GM19240 (cell line): ENCODE data around the gene SPTBN4.
"Not testable (repeated sequence)": the region's sequence is repeated elsewhere in the genome, so short reads cannot be mapped to it uniquely, and the experiment has no call there.

Experiments used
- DNase-seq: peaks from one replicate; pipeline ENCODE4 v3.0.0; 2011; ENCODE audit warnings: low spot score; ENCODE audit not compliant: insufficient read length

Gene SPTBN4

DNA sequence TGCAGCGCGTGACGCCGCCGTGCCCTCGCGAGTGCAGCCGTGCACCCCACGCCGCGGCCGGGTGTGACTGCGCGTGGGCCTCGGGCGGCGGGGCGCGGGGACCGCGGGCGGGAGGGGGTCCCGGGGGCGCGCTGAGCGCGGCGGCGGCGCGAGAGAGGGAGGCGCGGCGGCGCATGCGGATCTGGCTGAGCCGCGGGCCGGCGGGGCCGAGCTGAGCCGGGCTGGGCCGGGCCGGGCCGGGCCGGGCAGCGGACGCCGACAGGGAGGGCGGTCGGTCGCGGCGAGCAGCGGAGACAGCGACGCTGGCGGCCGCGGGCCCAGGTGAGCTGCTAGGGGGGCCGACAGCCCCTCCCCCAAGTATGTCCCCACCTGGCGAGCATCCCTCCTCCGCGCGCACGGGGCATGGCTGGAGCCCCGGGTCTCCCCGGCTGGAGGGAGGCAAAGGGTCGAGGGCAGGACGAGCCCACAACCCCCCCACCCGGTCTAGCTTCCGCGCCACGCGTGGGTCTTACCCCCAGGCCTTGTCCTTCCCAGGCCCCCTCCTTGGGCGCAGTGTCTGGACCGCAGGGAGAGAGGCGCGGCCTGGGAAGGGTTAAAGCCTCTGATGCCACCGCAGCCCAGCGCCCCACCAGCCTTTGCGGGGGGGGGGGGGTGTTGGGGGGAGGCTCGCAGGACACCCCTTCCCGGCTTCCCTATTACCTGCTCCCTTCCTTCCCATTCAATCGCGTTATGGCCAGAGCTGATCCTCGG is at the start of gene SPTBN4:
Gene SPTBN4, plus strand, starts transcription at position 17 of the 750 bp plus-strand sequence. CDS start 5,621 bp downstream, outside the sequence.
- no peak for DNase-seq

DNA sequence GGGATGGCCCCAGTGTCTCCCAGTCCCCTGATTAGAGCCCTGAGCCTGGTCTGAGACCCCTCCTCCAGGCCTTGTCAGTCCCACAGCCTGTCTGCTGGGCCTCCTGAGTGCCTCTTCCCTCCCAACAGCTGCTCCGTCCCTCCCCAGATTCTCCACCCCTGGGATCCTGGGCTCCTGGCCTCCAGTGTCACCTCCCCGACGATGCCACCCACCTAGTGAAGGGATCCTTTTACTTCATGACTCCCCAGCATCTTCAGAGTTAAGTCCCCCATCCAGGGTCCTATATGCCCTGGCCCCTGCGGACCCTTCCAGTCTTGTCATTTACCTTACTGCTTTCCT is 49.2 kb upstream of the SPTBN4 start:
- DNase-seq, result no peak

DNA sequence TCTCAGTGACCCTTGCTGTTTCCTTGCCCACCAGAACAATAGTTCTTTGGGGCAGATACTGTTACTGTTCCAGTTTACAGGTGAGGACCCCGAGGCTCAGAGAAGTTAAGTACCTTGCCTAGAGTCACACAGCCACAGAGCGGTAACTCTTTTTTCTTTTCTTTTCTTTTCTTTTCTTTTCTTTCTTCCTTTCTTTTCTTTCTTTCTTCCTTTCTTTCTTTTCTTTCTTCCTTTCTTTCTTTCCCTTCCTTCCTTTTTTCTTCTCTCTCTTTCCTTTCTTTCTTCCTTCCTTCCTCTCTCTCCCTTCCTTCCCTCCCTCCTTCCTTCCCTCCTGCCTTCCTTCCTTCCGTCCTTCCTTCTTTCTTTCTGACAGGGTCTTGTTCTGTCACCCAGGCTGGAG is 48.8 kb upstream of the SPTBN4 start:
- no peak for DNase-seq

DNA sequence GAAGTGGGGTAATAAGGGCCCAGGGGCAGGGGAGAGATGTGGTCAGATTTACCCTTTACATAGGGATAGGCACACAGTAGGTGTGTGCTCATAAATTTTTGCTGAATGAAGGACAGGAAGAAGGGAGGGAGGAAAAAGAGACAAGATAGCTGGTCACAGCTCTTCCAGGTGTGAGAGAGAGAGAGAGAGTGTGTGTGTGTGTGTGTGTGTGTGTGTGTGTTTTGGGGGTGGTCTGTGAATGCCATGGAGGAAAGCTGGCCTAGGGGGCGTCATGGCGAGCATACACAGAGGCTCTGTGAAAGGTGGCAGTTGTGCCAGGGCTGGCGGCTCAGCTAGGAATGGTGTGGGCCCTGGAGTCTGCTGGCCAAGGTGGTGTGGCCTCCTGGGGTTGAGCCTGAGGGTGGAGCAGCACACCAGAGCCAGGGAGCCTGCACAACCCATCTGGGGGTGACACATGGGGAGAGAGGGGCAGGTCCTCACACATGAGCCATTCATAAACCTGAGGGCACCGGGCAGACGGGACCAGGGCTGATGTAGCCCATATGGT is 47.7 kb upstream of the SPTBN4 start:
- DNase-seq, result no peak

DNA sequence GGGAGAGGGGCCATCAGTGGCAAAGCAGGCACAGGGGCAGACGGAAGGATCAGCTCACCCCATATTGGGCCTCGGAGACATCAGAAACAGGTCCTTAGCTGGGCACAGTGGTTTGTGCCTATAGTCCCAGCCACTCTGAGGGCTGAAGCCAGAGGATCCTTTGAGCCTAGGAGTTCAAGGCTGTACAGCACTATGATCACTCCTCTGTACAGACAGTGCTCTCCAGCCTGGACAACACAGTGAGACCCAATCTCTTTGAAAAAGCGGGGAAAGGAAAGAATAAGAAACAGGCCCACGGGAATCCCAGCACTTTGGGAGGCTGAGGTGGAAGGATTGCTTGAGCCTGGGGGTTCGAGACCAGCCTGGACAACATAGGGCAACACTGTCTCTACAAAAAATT is 47.0 kb upstream of the SPTBN4 start:
- no peak for DNase-seq

DNA sequence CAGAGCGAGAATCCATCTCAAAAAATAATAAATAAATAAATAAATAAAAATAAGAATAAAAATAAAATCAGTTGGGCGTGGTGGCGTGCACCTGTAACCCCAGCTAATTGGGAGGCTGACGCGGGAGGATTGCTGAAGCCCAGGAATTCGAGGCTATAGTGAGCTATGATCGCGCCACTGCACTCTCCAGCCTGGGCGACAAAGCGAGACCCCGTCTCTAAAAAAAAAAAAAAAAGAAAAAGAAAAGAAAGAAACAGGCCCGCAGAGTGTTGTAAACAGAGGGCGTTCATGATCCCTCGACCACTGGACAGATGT is 46.4 kb upstream of the SPTBN4 start:
- no peak for DNase-seq

DNA sequence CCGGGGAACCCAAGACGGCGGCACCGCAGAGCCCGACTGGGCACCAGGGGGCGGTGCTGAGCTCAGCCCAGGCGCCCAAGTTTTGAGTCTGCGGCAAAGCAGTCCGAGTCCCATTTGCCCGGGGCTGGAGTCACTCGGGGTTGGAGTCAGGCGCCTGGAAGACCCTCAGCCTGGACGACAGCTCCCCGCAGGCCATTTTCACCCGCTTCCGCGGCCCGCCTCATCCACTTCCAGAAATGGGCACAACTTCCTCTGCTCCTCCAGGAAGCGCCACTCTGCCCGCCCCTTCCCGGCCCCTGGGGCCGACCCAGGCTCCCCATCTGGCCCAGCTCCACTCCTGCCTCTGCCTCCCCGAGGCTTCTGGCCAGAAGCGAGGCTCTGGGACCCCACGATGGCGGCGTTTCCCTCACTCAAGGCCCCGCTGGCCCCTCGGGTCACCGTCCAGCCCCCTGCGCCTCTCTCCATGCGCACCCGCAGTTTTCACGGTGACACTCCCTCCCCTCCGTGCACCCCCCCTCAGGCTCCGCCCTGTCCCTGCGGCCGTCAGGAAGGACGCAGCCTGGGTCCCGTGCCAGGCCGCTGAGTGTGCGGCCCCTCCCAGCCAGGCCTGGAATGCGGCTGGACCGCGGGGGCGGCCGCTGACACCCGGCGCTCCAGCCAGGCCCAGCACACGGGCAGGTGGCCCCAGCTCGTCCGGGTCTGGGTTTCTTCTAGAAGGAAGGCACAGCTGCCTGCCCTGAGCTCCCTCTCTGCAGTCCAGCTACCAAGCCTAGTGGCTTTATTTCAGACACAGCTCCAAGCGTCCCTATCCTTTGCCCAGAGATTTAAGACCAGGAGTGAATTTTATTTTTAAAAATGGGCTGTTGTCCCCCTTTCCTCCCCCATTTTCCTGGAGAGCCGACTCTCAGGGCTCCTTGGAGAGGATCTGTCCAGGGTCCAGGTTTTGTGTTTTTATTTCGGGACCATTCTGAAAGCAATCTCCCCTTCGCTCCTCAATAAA is 45.7 kb upstream of the SPTBN4 start:
- DNase-seq, result peak; percentile 69

DNA sequence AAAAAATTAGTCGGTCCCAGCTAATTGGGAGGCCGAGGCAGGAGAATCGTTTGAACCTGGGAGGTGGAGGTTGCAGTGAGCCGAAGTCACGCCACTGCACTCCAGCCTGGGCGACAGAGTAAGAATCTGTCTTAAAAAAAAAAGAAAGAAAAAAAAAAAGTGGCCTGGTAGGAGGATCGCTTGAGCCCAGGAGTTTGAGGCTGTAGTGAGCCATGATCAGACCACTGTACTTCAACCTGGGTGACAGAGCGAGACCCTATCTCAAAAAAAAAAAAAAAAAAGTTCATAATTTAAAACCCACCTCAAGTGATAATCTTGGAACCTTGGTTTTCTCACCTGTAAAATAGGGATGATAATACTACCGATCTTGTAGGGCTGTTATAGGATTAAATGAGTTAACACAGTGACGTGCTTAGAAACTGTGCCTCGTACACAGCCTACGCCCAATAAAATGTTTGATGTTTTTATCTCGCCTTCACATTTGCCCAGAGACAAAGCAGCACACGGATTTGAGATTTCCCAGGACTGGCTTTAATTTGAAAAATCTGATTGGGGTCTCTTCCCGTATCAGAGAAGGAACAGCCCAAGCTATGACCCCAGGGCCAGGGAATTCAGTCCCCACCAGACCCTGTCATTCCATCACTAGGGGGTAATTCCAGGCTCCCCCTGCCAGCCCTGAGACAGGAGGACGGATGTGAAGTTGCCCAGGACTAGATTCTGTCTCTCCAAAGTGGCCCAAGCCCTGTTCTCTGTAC is 44.6 kb upstream of the SPTBN4 start:
- no peak for DNase-seq

DNA sequence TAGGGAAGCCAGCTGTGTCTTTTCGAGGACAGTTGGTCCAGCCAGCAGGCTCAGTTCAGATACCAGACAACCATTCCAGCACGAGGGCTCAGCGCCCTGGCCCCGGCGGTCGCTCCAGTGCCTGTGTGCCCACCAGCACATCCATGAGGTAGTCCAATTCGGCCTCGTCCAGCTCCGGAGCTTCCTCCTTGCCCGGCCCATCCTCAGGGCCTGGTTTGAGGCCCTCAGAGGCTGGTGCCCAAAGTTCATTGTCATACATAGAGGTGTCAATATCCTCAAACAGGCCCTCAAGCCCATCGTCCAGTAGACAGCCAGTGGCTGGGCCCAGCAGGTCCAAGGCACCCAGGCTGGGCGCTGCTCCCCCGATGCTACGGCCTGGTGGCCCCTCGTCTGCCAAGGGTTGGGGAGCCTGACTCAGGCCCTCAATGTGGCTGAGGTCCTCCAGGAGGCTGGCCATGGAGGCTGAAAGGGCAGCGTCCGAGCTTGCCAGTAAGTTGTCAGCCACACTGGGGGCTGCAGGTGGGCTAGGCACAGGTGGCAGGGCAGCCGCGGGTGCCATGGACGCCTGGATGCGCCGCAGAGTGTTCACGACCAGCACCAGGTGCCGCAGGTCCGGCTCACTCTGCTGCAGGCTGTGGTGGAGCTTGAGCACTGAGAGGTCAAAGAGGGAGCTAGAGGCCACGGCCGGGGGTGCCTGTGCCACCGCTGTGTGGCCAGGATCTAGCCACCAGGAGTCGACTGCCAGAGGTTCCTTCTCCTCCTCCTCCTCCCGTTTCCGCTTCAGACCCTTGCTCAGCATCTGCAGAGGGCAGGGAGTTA is 43.8 kb upstream of the SPTBN4 start:
- no peak for DNase-seq

DNA sequence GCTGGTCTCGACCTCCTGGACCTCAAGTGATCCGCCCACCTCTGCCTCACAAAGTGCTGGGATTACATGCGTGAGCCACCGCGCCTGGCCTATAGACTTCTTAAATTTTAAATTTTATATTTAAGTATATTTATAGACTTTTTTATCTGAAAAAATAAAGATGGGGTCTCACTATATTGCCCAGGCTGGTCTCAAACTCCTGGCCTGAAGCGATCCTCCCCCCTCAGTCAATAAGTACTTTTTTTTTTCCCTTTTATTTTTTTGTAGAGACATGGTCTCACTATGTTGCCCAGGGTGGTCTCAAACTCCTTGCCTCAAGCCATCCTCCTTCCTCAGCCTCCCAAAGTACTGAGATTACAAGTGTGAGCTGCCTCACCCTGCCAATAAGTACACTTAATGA is 42.9 kb upstream of the SPTBN4 start:
- DNase-seq, result no peak

DNA sequence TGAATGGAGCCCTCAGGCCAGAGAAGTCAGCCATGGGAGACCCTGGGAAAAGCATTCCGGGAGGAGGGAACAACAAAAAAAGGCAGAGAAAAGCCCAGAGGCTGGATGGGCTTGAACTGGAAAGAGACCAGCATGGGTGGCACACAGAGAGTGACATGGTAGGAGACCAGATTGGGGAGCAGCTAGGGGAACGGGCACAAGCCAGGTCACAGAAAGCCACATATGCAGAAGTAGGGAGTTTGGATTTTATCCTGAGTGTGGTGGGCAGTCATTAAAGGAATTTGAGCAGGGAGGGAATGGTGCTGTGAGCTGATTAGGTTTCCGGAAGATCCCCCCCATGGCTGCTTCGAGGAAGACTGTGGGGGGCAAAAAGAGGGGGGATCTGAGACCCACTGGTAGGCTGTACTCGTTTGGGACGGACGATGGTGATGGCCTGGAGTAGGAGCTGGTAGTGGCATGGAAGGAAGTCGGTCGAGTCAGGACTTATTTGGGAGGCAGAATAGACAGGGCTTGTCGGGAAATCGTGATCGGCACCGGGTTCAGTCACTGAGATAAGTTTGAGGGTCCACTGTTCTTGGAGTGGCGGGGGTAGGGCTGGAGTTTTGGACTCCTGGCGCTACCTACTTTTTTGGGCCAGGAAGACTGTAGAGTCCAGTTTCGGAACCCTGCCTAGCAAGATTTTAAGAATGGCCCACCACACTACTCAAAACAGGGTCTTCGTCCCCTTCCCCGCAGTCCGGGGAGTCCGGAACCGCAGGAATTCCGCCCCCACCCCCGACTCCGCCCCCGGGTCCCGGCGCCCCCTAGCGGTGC is 42.0 kb upstream of the SPTBN4 start:
- no peak for DNase-seq

DNA sequence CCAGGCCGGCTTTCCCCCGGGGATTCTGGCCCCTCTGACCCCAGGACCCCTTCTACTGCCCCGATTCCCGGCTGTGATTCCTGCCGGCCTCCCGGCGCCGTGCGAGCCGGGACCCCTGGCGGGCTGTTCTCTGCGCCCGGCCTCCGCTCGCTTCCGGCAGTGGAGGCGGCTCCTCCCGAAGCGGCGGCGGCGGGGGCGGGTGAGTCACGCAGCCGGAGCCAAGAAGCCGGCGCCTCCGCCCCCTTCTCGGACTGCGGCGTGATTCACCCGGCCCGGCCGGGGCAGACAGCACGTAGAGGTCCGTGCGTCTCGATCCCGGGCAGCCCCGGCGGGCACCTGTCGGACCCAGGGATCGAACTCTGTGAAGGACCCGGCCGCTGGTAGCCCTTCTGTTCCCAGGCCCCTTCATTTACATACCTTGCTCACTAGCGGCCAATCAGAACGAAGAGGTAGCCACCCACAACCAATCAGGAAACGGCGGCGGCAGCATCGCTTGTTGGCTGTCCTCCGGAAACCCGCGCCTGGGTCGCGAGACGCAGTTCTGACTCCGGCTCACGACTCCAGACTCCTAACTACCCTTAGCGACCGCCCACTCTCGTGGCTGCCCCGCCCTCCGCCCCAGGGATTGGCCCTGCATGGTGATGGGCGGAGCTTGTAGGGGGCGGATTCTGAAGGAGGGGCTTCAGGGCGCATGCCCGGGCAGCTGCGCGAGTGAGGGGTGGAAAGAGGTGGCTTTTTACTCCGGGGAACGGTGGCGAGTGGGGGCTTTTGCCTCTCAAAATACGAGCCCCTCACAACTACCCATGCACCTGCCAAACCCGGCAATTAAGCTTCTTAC is 41.1 kb upstream of the SPTBN4 start, which contains the start of gene SERTAD1:
Gene SERTAD1, minus strand, starts transcription at position 543 of the 838 bp plus-strand sequence. CDS start 2,446 bp downstream, outside the sequence.
- peak; percentile 98 for DNase-seq

DNA sequence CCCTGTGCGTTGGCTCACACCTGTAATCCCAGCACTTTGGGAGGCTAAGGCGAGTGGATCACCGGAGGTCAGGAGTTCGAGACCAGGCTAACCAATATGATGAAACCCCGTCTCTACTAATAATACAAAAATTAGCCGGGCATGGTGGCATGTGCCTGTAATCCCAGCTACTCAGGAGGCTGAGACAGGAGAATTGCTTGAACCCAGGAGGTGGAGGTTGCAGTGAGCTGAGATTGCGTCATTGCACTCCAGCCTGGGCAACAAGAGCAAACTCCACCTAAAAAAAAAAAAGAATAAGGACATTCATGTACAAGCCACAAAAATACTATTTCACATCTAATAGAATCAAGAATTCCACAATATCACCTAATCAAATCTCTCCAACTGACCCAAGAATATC is 38.6 kb upstream of the SPTBN4 start:
- not testable (repeated sequence) for DNase-seq

DNA sequence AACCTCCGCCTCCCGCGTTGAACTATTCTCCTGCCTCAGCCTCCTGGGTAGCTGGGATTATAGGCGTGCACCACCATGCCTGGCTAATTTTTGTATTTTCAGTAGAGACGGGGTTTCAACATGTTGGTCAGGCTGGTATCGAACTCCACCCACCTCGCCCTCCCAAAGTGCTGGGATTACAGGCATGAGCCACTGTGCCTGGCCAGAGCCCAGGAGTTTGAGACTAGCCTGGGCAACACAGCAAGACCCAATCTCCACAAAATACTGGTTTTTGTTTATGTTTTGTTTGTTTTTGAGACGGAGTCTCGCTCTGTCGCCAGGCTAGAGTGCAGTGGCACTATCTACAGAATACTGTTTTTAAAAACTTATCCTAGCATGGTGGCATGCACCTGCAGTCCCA is 36.6 kb upstream of the SPTBN4 start:
- DNase-seq, result not testable (repeated sequence)

DNA sequence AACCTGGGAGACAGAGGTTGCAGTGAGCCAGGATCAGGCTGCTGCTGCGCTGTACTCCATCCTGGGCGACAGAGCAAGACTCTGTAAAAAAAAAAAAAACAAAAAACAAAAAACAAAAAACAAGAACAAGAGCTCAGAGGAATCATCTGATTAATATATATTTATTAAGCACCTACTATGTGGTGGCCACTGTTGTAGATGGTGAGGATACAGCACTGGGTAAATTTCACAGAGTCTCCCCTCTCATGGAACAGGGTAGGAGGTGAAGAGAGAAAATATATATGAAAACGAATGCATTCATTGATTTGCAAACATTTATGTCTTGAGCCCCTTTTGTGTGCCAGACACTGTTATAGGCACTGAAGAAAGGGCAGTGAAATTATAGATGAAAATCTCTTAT is 35.1 kb upstream of the SPTBN4 start:
- no peak for DNase-seq

DNA sequence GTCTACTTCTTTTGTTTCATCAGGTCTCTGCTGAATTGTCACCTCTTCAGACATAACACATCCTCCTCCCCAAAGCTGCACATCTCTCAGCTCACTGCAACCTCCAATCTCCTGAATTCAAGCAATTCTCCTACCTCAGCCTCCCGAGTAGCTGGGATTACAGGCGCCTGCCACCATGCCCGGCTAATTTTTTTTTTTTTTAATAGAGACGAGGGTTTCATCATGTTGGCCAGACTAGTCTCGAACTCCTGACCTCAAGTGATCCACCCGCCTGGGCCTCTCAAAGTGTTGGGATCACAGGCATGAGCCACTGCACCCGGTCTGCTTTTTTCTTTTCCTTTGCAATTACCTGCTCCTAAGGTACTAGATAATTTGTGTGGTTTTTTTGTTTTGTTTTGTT is 34.0 kb upstream of the SPTBN4 start:
- DNase-seq, result not testable (repeated sequence)

DNA sequence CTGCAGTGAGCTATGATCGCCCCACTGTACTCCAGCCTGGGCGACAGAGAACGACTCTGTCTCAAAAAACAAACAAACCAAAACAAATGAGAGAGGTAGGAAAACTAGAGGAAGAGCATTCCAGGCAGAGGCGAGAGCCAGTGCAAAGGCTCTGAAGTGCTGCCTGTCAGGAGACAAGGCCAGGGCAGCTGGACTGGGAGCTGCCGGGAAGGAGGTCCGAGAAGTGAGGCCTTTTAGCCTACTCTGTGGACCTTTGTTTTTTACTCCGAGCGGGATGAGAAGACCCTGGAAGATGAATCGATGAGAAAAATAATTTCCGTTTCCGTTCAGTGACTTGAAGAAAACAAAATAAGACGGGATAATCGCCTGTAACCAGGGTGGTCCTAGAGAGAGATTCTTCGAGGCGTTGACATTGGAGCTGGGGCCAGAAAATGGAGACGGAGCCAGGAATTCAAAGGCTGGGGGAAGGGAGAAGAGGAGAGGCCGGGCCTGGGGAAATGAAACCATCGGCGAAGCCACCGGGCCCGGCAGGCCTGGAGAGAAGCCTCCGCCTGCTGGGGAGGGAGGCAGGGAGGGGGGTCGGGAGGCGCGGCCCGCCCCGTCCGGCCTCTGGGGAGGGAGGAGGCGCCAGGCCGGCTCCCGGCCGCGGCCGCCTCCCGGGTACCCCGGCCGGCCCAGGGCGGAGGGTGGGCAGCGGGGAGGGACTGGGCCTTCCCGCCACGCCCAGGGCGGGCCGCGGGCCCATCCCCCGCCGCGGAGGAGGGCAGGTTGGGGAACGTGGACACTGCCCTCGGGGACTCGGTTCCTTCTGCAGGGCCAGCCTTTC is 33.2 kb upstream of the SPTBN4 start:
- DNase-seq, result no peak

DNA sequence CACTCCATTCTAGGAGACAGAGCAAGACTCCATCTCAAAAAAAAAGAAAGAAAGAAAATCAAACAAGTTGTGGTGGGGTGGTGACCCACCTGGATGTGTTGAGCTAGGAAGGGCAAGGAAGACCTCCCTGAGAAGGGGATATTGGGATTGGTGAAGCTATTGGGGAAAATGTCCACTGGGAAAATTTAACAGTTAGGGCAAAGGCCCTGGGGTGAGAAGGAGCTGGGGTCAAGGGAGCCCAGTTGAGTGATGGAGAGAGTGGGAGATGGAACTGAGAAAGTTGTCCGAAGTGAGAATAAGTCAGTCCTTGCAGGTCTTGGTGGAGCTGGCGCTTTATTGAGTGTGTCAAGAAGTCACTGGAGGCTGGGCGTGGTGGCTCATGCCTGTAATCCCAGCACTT is 28.5 kb upstream of the SPTBN4 start:
- DNase-seq, result no peak
